HG03103 (cell line): ENCODE data around the gene CYB561D2.

Experiments
- ATAC-seq: cut with Tn5 transposase; IDR thresholded peaks from one replicate; pipeline ENCODE4 v1.9.1; 2021; ENCODE audit warnings: low read depth; ENCODE audit not compliant: unreplicated experiment

The CYB561D2 gene

GRCh38 chr3:50358911-50359759 lies 8.5 kb downstream of the CYB561D2 start, which contains the start of gene TMEM115:
TMEM115 (minus strand) TSS chr3:50359521; CDS start chr3:50359063, 458 bp downstream.
- ATAC-seq, result peak; percentile 99

- ATAC-seq, result peak; percentile 9
Measured at GRCh38 chr3:50359760-50360110, 9.1 kb downstream of the CYB561D2 start.

GRCh38 chr3:50364573-50365079 lies 14.0 kb downstream of the CYB561D2 start:
- peak; percentile 7 for ATAC-seq

GRCh38 chr3:50365080-50365841 lies 14.6 kb downstream of the CYB561D2 start:
- peak; percentile 91 for ATAC-seq

GRCh38 chr3:50365842-50366220 lies 15.2 kb downstream of the CYB561D2 start:
- ATAC-seq, result no peak

- ATAC-seq, result no peak
Measured at GRCh38 chr3:50369012-50369670, 18.5 kb downstream of the CYB561D2 start.

- no peak for ATAC-seq
Measured at GRCh38 chr3:50370594-50370993, 19.9 kb downstream of the CYB561D2 start.

GRCh38 chr3:50371133-50371685 lies 20.5 kb downstream of the CYB561D2 start:
- ATAC-seq, result no peak

- ATAC-seq, result no peak
Measured at GRCh38 chr3:50372349-50372748, 21.7 kb downstream of the CYB561D2 start.

- ATAC-seq, result no peak
Measured at GRCh38 chr3:50373146-50374051, 22.7 kb downstream of the CYB561D2 start.

GRCh38 chr3:50374363-50375257 lies 23.9 kb downstream of the CYB561D2 start:
- no peak for ATAC-seq

GRCh38 chr3:50375258-50375931 lies 24.7 kb downstream of the CYB561D2 start:
- ATAC-seq, result no peak

- no peak for ATAC-seq
Measured at GRCh38 chr3:50378024-50378423, 27.4 kb downstream of the CYB561D2 start.

- ATAC-seq, result no peak
Measured at GRCh38 chr3:50378757-50379156, 28.1 kb downstream of the CYB561D2 start.

- no peak for ATAC-seq
Measured at GRCh38 chr3:50380405-50381085, 29.9 kb downstream of the CYB561D2 start.

- ATAC-seq, result no peak
Measured at GRCh38 chr3:50381383-50381782, 30.7 kb downstream of the CYB561D2 start.

- no peak for ATAC-seq
Measured at GRCh38 chr3:50382722-50383121, 32.1 kb downstream of the CYB561D2 start.

- no peak for ATAC-seq
Measured at GRCh38 chr3:50383750-50384149, 33.1 kb downstream of the CYB561D2 start.
